Measurements from ENCODE around the gene PP2D1. TPM values are rescaled to one million over a fixed set of nuclear protein-coding genes. Genes with fewer than 3 reads are reported as not detected.

Gene PP2D1
- total RNA-seq, 1 donor from 2014 or later, result not detected

DNA sequence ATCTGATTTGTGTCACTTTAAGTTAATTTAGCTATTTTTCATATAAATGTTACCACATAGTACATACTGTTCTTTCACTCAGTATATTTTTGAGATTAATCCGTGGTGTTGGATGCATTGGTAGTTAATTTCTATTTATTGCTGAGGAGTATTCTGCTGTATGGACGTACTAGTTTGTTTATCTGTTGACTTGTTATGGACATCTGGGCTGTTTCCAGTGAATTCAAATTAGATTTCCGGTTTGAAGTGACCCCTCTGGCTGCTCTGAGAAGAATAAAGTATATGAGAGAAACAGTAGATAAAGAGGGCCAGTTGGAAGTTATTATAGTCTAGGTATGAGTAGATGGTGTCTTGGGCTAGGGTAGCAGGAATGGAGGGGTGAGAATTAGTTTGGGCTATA, 43.8 kb upstream of the PP2D1 start:
- no peak overlapping the region for H3K4me3 ChIP-seq (ENCODE audit: low read depth, low read length)
- no peaks in the 10 kb centered on the region for H3K27me3 ChIP-seq (ENCODE audit: control insufficient read depth, insufficient read depth, low read length)
- no peaks in the 10 kb centered on the region for H3K36me3 ChIP-seq (ENCODE audit: control insufficient read depth, insufficient read depth, low read length)
- TF ChIP-seq, protein P1, sequence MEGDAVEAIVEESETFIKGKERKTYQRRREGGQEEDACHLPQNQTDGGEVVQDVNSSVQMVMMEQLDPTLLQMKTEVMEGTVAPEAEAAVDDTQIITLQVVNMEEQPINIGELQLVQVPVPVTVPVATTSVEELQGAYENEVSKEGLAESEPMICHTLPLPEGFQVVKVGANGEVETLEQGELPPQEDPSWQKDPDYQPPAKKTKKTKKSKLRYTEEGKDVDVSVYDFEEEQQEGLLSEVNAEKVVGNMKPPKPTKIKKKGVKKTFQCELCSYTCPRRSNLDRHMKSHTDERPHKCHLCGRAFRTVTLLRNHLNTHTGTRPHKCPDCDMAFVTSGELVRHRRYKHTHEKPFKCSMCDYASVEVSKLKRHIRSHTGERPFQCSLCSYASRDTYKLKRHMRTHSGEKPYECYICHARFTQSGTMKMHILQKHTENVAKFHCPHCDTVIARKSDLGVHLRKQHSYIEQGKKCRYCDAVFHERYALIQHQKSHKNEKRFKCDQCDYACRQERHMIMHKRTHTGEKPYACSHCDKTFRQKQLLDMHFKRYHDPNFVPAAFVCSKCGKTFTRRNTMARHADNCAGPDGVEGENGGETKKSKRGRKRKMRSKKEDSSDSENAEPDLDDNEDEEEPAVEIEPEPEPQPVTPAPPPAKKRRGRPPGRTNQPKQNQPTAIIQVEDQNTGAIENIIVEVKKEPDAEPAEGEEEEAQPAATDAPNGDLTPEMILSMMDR (IDR thresholded peaks at IDR 0.05; ENCODE audit: insufficient read depth, low read length, poor library complexity, severe bottlenecking), result no peak
- no peak for DNase-seq (ENCODE audit: low read depth)

DNA sequence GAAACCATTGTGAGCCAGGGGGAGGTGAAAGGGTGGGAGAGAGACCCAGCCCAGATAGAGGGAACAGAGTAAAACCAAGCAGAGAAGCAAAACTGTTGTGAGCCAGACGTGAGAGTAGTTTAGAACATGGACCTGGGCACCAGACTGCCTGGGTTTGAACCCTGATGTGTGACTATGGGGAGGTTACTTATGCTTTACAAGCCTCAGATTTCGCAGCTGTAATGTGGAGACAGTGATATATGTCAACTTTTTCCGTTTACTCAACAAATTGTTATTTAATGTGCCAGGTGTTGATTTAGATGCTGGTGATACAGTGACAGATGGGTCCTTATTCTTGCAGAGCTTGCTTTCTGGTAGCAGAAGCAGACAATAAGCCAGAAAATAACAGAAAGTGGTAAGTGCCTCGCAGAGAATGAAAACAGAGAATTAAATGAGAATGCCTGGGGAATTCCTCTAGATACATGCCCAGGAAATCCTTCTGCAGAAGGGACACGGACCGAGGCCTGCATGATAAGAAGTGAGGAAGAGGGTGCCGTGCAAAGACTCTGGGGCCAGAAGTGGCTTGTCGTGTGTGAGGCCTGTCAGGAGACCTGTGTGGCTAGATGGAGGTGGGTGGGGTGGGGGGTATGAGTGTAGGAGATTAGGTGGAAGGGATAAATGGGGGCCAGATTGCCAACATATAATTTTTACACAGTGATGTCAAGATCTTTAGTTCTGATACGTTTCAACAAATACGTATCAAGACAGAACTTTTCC, 43.1 kb upstream of the PP2D1 start:
- no peak for DNase-seq (ENCODE audit: low read depth)
- Histone ChIP-seq H3K4me3 (ENCODE audit: low read depth, low read length) (no peak overlapping the region), H3K36me3 (ENCODE audit: control insufficient read depth, insufficient read depth, low read length) (no peaks in the 10 kb centered on the region), H3K27me3 (ENCODE audit: control insufficient read depth, insufficient read depth, low read length) (no peaks in the 10 kb centered on the region)
- TF ChIP-seq, protein P1 (IDR thresholded peaks at IDR 0.05; ENCODE audit: insufficient read depth, low read length, poor library complexity, severe bottlenecking), result no peak

DNA sequence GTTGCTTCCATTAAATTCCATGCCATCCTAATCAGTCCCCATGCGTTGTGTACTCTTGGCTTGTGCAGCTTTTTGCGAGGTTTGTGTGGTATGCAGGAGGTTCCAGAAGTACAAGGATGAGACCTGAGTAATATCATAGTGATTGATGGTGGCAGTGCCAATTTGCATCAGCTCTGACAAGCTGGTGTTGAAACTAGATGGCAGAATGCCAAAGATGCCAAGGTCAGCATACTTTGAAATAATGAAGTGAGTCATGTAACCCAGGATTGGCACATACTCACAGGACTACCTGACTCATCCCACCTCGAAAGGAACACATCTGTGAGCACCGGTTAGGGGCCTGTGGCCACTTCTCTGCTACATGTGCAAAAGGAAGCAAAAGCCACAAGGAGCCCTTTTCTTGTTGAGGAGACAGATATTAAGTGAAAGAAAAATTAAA, 42.5 kb upstream of the PP2D1 start:
- peak; percentile 99 for DNase-seq (ENCODE audit: low read depth)
- H3K36me3 ChIP-seq (ENCODE audit: control insufficient read depth, insufficient read depth, low read length), result no peaks in the 10 kb centered on the region
- TF ChIP-seq, protein P1 (IDR thresholded peaks at IDR 0.05; ENCODE audit: insufficient read depth, low read length, poor library complexity, severe bottlenecking), result no peak
- H3K4me3 ChIP-seq (ENCODE audit: low read depth, low read length), result no peak overlapping the region
- H3K27me3 ChIP-seq (ENCODE audit: control insufficient read depth, insufficient read depth, low read length), result no peaks in the 10 kb centered on the region

DNA sequence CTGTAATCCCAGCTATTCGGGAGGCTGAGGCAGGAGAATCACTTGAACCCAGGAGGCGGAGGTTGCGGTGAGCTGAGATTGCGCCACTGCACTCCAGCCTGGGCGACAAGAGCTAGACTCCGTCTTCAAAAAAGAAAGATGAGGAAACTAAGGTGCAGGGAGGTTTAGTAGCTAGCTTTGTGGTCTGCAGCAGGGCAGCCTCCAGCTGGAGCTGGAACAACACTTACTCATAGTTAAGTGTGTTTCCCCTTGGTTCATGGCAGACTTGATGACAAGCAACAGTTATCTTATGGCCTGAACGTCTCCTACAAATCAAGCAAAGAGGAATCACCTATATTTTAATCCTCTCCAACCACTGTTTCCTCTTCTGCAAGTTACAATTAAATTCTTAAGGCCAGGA, 40.8 kb upstream of the PP2D1 start:
- DNase-seq (ENCODE audit: low read depth), result no peak
- TF ChIP-seq, protein P1 (IDR thresholded peaks at IDR 0.05; ENCODE audit: insufficient read depth, low read length, poor library complexity, severe bottlenecking), result no peak
- Histone ChIP-seq H3K27me3 (ENCODE audit: control insufficient read depth, insufficient read depth, low read length) (no peaks in the 10 kb centered on the region), H3K36me3 (ENCODE audit: control insufficient read depth, insufficient read depth, low read length) (no peaks in the 10 kb centered on the region), H3K4me3 (ENCODE audit: low read depth, low read length) (no peak overlapping the region)

DNA sequence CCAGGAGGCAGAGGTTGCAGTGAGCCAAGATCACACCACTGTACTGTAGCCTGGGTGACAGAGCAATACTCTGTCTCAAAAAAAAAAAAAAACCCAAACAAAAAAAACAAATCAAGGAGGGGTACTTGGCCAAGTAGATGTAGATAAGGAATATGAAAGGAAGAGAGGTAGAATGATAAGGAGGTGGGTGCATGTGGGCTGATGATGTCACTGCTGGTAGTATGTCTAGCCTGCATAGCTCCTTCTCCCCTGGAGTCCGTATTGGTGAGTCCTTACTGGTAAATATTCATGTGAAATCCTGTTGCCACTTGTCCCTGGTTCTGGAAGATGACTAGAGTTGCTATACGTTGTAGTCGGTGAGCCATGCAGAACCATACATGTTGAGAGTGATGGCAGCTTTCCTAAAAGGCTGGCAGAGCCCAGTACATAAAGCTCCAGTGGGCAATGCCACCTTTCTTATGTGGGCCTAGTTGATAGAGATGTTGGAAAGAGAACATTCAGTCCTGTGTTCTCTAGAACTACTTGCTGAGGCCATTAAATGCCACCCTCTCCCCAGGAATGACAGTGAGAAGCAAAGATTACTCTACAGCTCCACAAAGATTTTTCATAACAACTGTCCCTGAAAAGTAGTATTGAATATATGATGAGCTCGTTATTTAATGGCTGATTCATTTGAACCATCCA, 39.2 kb upstream of the PP2D1 start:
- TF ChIP-seq, protein P1 (IDR thresholded peaks at IDR 0.05; ENCODE audit: insufficient read depth, low read length, poor library complexity, severe bottlenecking), result no peak
- Histone ChIP-seq H3K36me3 (ENCODE audit: control insufficient read depth, insufficient read depth, low read length) (no peaks in the 10 kb centered on the region), H3K27me3 (ENCODE audit: control insufficient read depth, insufficient read depth, low read length) (no peaks in the 10 kb centered on the region), H3K4me3 (ENCODE audit: low read depth, low read length) (no peak overlapping the region)
- no peak for DNase-seq (ENCODE audit: low read depth)
